Immature natural killer cell (primary cell): ENCODE measurements around the gene POU2F1. TPM values are rescaled to one million over a fixed set of nuclear protein-coding genes. Genes with fewer than 3 reads are reported as not detected.
"Not testable (repeated sequence)": the region's sequence is repeated elsewhere in the genome, so short reads cannot be mapped to it uniquely, and the experiment has no call there.

ENCODE experiments used
- DNase-seq, 3 donors: peaks; one replicate each; pipeline ENCODE4 v3.0.0; 2022; ENCODE audit warnings: mixed read lengths in 1 of 3
- H3K27ac Mint-ChIP-seq, 6 donors: one replicate each; pipeline ENCODE4 v1.8.0; 2020; ENCODE audit warnings: mixed read lengths in 6 of 6, mild to moderate bottlenecking in 5 of 6, inconsistent platforms in 4 of 6, moderate library complexity in 3 of 6
- H3K27me3 Mint-ChIP-seq, 3 donors: one replicate each; pipeline ENCODE4 v1.8.0; 2020 to 2021; ENCODE audit warnings: low read depth in 3 of 3, mild to moderate bottlenecking in 3 of 3, mixed read lengths in 3 of 3, moderate library complexity in 3 of 3, inconsistent platforms in 1 of 3
- H3K36me3 Mint-ChIP-seq, 3 donors: one replicate each; pipeline ENCODE4 v1.8.0; 2020; ENCODE audit warnings: mixed read lengths in 3 of 3, inconsistent platforms in 2 of 3, mild to moderate bottlenecking in 2 of 3
- H3K4me1 Mint-ChIP-seq, 2 donors: one replicate each; pipeline ENCODE4 v1.8.0; 2020; ENCODE audit warnings: inconsistent platforms in 2 of 2, mild to moderate bottlenecking in 2 of 2, mixed read lengths in 2 of 2, moderate library complexity in 1 of 2
- H3K4me3 Mint-ChIP-seq, 5 donors: one replicate each; pipeline ENCODE4 v1.8.0; 2020; ENCODE audit warnings: mild to moderate bottlenecking in 5 of 5, mixed read lengths in 5 of 5, inconsistent platforms in 3 of 5, moderate library complexity in 3 of 5
- H3K9me3 Mint-ChIP-seq, 6 donors: one replicate each; pipeline ENCODE4 v1.8.0; 2020; ENCODE audit warnings: mild to moderate bottlenecking in 6 of 6, mixed read lengths in 6 of 6, inconsistent platforms in 4 of 6, moderate library complexity in 3 of 6
- polyA plus RNA-seq, 3 donors: library from polyadenylated mRNA; unstranded; fragments of 300-500 nt; fragmentation: Illumina TruSeq; gene quantifications; one replicate each; pipeline ENCODE4 v1.2.3, GENCODE V29; 2021

POU2F1 gene
- polyA plus RNA-seq, 3 donors from 2014 or later: 0.70 to 8.7 (median 4.4) TPM

DNA sequence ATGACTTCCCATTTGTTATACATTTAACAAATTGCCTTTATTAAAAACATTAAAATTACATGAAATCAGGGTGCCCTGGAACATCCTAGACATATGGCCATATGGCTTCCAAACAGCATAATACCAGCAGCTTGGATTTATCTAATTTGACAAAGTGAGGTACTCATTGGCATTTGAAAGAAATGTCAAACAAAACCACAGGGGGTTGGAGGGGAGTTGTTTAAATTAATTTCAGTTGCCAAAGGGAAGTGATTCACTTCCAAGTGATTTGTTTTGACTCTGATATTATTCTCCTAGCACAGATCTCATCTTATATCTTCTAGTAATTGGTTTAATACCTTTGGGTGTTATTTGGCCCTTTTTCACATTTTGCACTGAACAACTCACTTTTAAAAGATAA, 24.5 kb upstream of the POU2F1 start:
- no peaks in the 10 kb centered on the region for H3K9me3 Mint-ChIP-seq
- H3K27me3 Mint-ChIP-seq: peaks cover 0 to 3% (median 0%) of the 10 kb centered on the region in 3 donors

DNA sequence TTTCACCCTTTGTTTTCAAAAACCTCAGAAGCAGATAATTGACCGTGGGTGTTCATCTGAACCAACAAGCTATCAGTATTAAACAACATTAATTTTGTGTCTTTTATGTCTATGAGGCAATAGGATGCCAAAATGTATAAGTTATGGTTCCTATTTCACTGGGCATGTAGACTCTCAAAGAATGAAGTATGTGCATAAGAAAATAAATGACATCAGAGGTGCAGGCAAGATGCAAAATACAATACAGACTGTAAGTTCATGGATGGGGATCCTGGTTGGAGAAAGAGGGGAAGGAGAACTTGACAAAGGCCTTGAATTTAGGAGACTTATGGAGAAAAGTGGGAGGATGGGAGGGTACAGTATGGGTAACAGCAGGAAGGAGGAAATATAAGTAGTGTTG, 23.4 kb upstream of the POU2F1 start:
- no peaks in the 10 kb centered on the region for H3K4me1 Mint-ChIP-seq
- H3K27ac Mint-ChIP-seq: no peak overlapping the region
- no peaks in the 10 kb centered on the region for H3K9me3 Mint-ChIP-seq
- no peak overlapping the region for H3K4me3 Mint-ChIP-seq
- peaks cover 2 to 3% (median 2%) of the 10 kb centered on the region in 3 donors for H3K27me3 Mint-ChIP-seq
- H3K36me3 Mint-ChIP-seq: no peaks in the 10 kb centered on the region
- no peak for DNase-seq

More for the DNA sequence above, 24.5 kb upstream of the POU2F1 start:
- Mint-ChIP-seq H3K4me3 (no peak overlapping the region), H3K36me3 (no peaks in the 10 kb centered on the region), H3K4me1 (no peaks in the 10 kb centered on the region), H3K27ac (no peak overlapping the region)
- DNase-seq: no peak

GRCh38 chr1:167197692-167198091, 23.0 kb upstream of the POU2F1 start:
- no peak for DNase-seq
- Mint-ChIP-seq H3K9me3 (no peaks in the 10 kb centered on the region), H3K4me1 (no peaks in the 10 kb centered on the region), H3K27ac (no peak overlapping the region), H3K27me3 (peaks cover 0 to 6% (median 2%) of the 10 kb centered on the region in 3 donors), H3K4me3 (no peak overlapping the region), H3K36me3 (no peaks in the 10 kb centered on the region)

- H3K36me3 Mint-ChIP-seq: no peaks in the 10 kb centered on the region
- H3K4me1 Mint-ChIP-seq: no peaks in the 10 kb centered on the region
- no peak overlapping the region for H3K27ac Mint-ChIP-seq
- no peak for DNase-seq
- peaks cover 0 to 6% (median 2%) of the 10 kb centered on the region in 3 donors for H3K27me3 Mint-ChIP-seq
- no peak overlapping the region for H3K4me3 Mint-ChIP-seq
- H3K9me3 Mint-ChIP-seq: no peaks in the 10 kb centered on the region
These were observed 22.1 kb upstream of the POU2F1 start for GRCh38 chr1:167198518-167199133.

GRCh38 chr1:167199656-167200055, 21.0 kb upstream of the POU2F1 start:
- DNase-seq: no peak
- H3K36me3 Mint-ChIP-seq: no peaks in the 10 kb centered on the region
- H3K4me3 Mint-ChIP-seq: no peak overlapping the region
- no peaks in the 10 kb centered on the region for H3K4me1 Mint-ChIP-seq
- H3K27me3 Mint-ChIP-seq: peaks cover 0 to 6% (median 2%) of the 10 kb centered on the region in 3 donors
- H3K9me3 Mint-ChIP-seq: peaks cover 0 to 2% (median 0%) of the 10 kb centered on the region in 6 donors
- no peak overlapping the region for H3K27ac Mint-ChIP-seq

DNA sequence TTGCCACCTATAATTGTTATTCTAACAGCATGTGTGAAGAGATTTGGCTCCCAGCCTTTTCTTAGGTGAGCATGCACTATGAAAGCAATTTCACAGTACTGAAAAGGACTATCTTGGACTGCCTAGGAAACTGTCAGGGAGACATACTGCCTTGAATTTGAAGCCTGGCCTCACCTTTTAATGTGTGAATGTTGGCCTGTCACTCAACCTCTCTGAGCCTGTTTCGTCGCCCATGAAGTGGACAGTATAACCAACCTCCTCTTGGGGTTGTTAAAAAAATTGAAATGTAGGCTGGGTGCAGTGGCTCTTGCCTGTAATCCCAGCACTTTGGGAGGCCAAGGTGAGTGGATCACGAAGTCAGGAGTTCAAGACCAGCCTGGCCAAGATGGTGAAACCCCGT, 20.4 kb upstream of the POU2F1 start:
- no peak overlapping the region for H3K27ac Mint-ChIP-seq
- H3K4me3 Mint-ChIP-seq: no peak overlapping the region
- peaks cover 0 to 6% (median 3%) of the 10 kb centered on the region in 3 donors for H3K27me3 Mint-ChIP-seq
- DNase-seq: no peak
- H3K36me3 Mint-ChIP-seq: no peaks in the 10 kb centered on the region
- H3K4me1 Mint-ChIP-seq: no peaks in the 10 kb centered on the region
- peaks cover 0 to 4% (median 0%) of the 10 kb centered on the region in 6 donors for H3K9me3 Mint-ChIP-seq

DNA sequence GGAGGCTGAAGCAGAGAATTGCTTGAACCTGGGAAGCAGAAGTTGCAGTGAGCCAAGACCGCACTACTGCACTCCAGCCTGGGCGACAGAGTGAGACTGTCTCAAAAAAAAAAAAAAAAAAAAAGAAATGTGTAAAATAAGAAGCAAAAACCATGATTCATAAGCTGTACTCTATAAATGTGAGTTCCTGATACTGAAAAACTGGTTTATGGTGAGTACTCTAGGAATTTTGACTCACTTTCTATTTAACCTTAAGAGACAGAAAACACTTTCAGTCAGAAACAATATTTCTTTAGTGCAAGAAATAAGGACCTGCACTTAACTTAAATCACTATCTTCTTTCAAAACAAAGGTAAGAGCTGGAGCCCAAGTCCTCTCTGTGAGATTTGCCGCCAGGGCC, 19.9 kb upstream of the POU2F1 start:
- Mint-ChIP-seq H3K27me3 (peaks cover 0 to 6% (median 4%) of the 10 kb centered on the region in 3 donors), H3K4me1 (no peaks in the 10 kb centered on the region), H3K36me3 (no peaks in the 10 kb centered on the region), H3K9me3 (peaks cover 0 to 4% (median 0%) of the 10 kb centered on the region in 6 donors), H3K27ac (no peak overlapping the region), H3K4me3 (no peak overlapping the region)
- no peak for DNase-seq

DNA sequence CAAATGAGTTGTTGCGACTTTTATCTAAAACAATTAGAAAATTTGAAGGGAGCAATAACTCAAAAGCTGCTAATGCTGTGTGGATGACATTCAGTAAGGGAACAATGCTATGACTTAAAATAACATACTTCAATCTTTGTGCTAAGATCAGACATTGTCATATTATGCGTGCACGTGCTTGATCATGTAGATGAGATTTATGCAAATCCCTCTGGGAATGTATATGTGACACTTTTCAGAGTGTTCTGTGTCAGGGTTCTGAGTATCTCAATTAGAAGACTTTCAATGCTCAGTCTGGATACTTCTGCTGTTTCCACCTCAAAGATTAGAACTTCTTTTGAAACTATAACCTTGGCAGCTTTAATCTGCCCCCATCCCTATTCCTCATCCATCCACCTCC, 18.6 kb upstream of the POU2F1 start:
- Mint-ChIP-seq H3K27me3 (peaks cover 0 to 6% (median 4%) of the 10 kb centered on the region in 3 donors), H3K4me1 (no peaks in the 10 kb centered on the region), H3K36me3 (no peaks in the 10 kb centered on the region), H3K4me3 (no peak overlapping the region), H3K9me3 (peaks cover 0 to 4% (median 0%) of the 10 kb centered on the region in 6 donors), H3K27ac (no peak overlapping the region)
- no peak for DNase-seq

- DNase-seq, H3K4me3 Mint-ChIP-seq, H3K36me3 Mint-ChIP-seq, H3K27ac Mint-ChIP-seq, H3K4me1 Mint-ChIP-seq, H3K27me3 Mint-ChIP-seq: not testable (repeated sequence)
- peaks cover 0 to 22% (median 11%) of the 10 kb centered on the region in 6 donors for H3K9me3 Mint-ChIP-seq
These were observed 15.2 kb upstream of the POU2F1 start for GRCh38 chr1:167205306-167206050.

DNA sequence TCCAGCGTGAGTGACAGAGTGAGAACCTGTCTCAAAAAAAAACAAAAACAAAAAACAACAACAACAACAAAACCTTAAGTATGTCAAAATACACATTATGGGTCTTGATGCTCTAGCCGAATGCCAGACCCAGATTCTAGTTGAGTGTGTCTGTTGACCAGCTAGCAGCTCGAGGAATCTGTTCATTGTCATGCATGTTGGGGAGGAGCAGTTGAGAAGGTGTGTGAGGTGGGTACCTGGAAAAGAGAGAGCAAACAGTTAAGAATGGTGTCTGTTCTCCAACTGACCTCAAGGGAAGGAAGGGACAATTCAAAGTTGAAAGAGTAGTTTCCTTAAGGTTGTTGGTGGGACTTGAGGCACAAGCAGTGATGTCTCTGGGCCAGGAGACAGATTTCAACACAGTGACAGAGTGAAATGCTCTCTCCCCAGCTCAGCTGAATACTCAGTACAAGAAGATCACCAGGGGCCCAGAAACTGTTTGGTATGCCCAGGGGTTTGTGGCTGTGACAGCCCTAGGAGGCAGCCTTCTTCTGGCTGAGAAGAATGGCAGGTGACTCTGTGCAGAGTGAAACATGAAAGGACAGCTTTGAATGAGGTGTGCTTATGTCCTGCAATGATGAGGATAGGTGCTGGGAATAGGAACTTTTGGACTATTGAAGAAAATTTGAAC, 14.4 kb upstream of the POU2F1 start:
- peaks cover 0 to 22% (median 11%) of the 10 kb centered on the region in 6 donors for H3K9me3 Mint-ChIP-seq

GRCh38 chr1:167207940-167208623, 12.6 kb upstream of the POU2F1 start:
- Mint-ChIP-seq H3K27ac (no peak overlapping the region), H3K4me3 (no peak overlapping the region), H3K36me3 (peaks cover 3 to 7% (median 6%) of the 10 kb centered on the region in 3 donors), H3K9me3 (peaks cover 0 to 22% (median 11%) of the 10 kb centered on the region in 6 donors), H3K27me3 (peaks cover 0 to 4% (median 1%) of the 10 kb centered on the region in 3 donors), H3K4me1 (no peaks in the 10 kb centered on the region)
- DNase-seq: no peak

More for the DNA sequence above, 14.4 kb upstream of the POU2F1 start:
- Mint-ChIP-seq H3K4me3 (no peak overlapping the region), H3K36me3 (peaks cover 3 to 7% (median 6%) of the 10 kb centered on the region in 3 donors), H3K4me1 (no peaks in the 10 kb centered on the region), H3K27me3 (peaks cover 0 to 6% (median 6%) of the 10 kb centered on the region in 3 donors), H3K27ac (no peak overlapping the region)
- DNase-seq: no peak

DNA sequence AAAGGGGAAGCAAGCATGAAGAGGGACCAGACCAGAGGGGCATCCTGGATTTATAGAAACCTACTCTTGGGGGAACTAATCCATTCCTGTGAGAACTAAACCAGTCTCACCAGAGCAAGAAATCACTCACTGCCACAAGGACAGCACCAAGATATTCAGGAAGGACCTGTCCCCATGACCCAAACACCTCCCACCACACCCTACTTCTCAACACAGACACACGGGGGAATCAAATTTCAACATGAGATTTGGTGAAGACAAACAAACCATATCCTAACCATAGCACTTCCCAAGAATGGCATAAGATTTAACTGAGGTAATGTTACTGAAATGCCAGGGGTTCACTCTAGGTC, 12.1 kb upstream of the POU2F1 start:
- H3K4me3 Mint-ChIP-seq: no peak overlapping the region
- no peak for DNase-seq
- H3K27me3 Mint-ChIP-seq: peaks cover 0 to 4% (median 1%) of the 10 kb centered on the region in 3 donors
- peaks cover 3 to 7% (median 6%) of the 10 kb centered on the region in 3 donors for H3K36me3 Mint-ChIP-seq
- peaks cover 0 to 22% (median 11%) of the 10 kb centered on the region in 6 donors for H3K9me3 Mint-ChIP-seq
- no peaks in the 10 kb centered on the region for H3K4me1 Mint-ChIP-seq
- no peak overlapping the region for H3K27ac Mint-ChIP-seq

- no peak for DNase-seq
- Mint-ChIP-seq H3K27me3 (peaks cover 1 to 4% (median 2%) of the 10 kb centered on the region in 3 donors), H3K4me3 (no peak overlapping the region), H3K9me3 (peaks cover 0 to 22% (median 11%) of the 10 kb centered on the region in 6 donors), H3K4me1 (no peaks in the 10 kb centered on the region), H3K36me3 (peaks cover 3 to 7% (median 6%) of the 10 kb centered on the region in 3 donors), H3K27ac (no peak overlapping the region)
These were observed 11.6 kb upstream of the POU2F1 start for GRCh38 chr1:167209044-167209443.
